Adipocyte (in vitro differentiated cells): ENCODE data around the gene ZNF532.

Experiments
- DNase-seq: peaks from one replicate; pipeline ENCODE4 v3.0.0-alpha.2; 2015; ENCODE audit warnings: low read depth
- H3K27me3 ChIP-seq: replicated peaks from 2 replicates; pipeline ENCODE4 v1.7.0; 2013; ENCODE audit warnings: mild to moderate bottlenecking, low read length, moderate library complexity; ENCODE audit not compliant: control insufficient read depth, insufficient read depth
- H3K36me3 ChIP-seq: 2 replicates; pipeline ENCODE4 v1.7.0; 2013; ENCODE audit warnings: low read length, mild to moderate bottlenecking, moderate library complexity; ENCODE audit not compliant: control insufficient read depth, insufficient read depth, severe bottlenecking
- H3K4me1 ChIP-seq: 2 replicates; pipeline ENCODE4 v1.7.0; 2013; ENCODE audit warnings: mild to moderate bottlenecking, low read length, moderate library complexity; ENCODE audit not compliant: control insufficient read depth, insufficient read depth
- H3K4me3 ChIP-seq: 2 replicates; pipeline ENCODE4 v1.7.0; 2013; ENCODE audit warnings: mild to moderate bottlenecking, low read length, moderate library complexity
- H3K9ac ChIP-seq: 2 replicates; pipeline ENCODE4 v1.7.0; 2013; ENCODE audit warnings: mild to moderate bottlenecking, low read length, moderate library complexity
- H3K9me3 ChIP-seq: 2 replicates; pipeline ENCODE4 v1.7.0; 2013; ENCODE audit warnings: mild to moderate bottlenecking, low read length, moderate library complexity; ENCODE audit not compliant: control insufficient read depth

The ZNF532 gene

DNA sequence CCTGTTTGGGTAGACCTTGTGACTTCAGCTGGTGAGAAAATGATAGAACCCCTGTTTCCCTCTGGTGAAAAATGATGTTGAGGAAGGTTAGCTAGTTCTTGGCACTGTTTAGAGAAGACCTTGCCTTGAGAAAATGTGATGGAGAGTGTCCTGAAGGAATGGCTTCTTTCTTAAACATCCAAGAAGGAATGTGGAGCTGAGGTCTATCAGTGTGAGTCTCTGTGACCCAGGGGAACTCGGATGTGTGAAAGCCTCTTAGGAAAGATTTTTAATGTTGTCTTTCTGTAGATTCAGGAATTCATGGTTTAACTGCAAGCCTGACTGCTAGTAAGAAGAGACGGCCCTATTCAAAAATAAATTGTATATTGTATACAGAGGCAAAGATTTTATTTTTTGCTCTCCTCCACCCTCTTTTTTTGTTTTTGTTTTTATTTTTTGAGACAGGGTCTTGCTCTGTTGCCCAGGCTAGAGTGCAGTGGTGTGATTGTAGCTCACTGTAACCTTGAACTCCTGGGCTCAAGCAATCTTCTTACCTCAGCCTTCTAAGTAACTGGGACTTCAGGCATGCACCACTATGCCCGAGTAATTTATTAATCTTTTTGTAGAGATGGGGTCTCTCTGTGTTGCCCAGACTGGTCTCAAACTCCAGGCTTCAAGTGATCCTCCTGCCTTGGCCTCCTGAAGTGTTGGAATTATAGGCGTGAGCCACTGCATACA lies 87.5 kb downstream of the ZNF532 start:
- Histone ChIP-seq H3K4me3 (no peak overlapping the region), H3K27me3 (no peaks in the 10 kb centered on the region), H3K9me3 (no peaks in the 10 kb centered on the region), H3K4me1 (peaks cover 12% of the 10 kb centered on the region), H3K36me3 (peaks cover 19% of the 10 kb centered on the region), H3K9ac (no peak overlapping the region)
- no peak for DNase-seq

DNA sequence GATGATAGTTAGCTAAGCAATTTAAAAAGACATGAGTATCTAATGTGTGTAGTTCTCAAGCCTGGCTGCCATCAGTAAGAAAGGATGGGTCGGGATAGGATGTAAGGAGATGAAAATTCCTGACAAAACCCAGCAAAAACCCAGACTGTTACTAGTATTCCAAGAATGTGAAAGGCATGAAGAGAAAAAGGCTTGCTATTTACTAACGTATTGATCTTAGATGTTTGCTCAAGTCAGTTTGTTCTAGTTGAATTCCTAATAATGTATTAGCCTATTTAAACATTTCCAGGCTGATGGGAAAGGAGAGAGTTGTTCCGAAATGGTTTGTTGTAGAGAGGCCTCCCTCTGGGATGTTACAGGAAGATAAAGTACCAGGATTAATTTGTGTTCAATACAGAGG lies 88.2 kb downstream of the ZNF532 start:
- no peak overlapping the region for H3K9ac ChIP-seq
- DNase-seq = no peak
- H3K4me1 ChIP-seq = peaks cover 12% of the 10 kb centered on the region
- no peak overlapping the region for H3K4me3 ChIP-seq
- H3K36me3 ChIP-seq = peaks cover 19% of the 10 kb centered on the region
- H3K27me3 ChIP-seq = no peaks in the 10 kb centered on the region
- no peaks in the 10 kb centered on the region for H3K9me3 ChIP-seq

DNA sequence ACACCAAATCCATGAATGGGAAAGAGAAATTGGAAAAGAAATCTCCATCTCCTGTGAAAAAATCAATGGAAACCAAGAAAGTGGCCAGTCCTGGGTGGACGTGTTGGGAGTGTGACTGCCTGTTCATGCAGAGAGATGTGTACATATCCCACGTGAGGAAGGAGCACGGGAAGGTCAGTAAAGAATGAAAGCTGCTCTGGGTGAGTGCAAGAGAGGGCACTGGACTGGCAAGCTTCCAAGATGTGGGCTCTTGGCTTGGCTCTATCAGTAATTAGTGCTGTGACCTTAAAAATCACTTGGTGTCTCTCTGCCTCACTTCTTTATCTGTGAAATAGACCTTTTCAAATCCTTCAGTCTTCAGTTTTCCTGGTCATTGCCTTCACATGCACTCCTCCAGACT lies 89.0 kb downstream of the ZNF532 start:
- Histone ChIP-seq H3K9me3 (no peaks in the 10 kb centered on the region), H3K36me3 (peaks cover 15% of the 10 kb centered on the region), H3K4me3 (no peak overlapping the region), H3K9ac (no peak overlapping the region), H3K27me3 (no peaks in the 10 kb centered on the region), H3K4me1 (peaks cover 12% of the 10 kb centered on the region)
- DNase-seq = no peak

DNA sequence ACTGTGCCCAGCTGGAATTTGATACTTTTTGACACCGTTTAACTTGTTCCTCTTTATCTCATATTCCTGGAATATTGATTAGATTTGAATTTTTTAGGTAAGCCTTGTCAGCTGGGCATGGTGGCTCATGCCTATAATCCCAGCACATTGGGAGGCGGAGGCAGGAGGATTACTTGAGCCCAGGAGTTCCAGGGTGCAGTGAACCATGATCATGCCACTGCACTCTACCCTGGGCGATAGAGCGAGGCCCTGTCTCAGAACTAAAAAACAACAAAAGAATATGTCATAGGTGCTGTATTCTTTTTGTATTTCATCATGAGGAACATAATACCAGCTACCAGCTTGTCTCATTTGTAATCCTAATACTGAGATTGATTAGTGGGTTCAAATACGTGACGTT lies 90.3 kb downstream of the ZNF532 start:
- no peak for DNase-seq
- Histone ChIP-seq H3K9ac (no peak overlapping the region), H3K36me3 (peaks cover 15% of the 10 kb centered on the region), H3K4me1 (peaks cover 12% of the 10 kb centered on the region), H3K4me3 (no peak overlapping the region), H3K9me3 (no peaks in the 10 kb centered on the region), H3K27me3 (no peaks in the 10 kb centered on the region)

DNA sequence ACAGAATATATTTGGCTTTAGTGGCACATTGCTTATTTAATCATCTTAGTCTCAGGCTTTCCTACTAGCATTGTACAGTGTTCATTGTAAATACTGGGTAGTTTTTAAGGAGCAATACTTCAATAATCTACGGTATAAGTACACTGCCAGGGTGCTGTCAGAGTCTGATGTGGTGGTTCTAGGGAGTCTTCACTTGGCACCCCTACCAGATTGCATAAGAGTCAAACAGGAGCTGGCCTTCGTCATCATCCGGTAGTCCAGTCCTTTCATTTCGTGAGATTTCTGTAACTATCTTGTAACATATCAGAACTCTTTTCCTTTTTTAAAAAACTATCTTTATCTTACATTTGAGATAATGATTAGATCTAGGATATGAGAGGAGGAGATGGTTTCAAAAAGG lies 91.1 kb downstream of the ZNF532 start:
- Histone ChIP-seq H3K9me3 (no peaks in the 10 kb centered on the region), H3K36me3 (peaks cover 15% of the 10 kb centered on the region), H3K27me3 (no peaks in the 10 kb centered on the region), H3K4me3 (no peak overlapping the region), H3K9ac (no peak overlapping the region), H3K4me1 (peaks cover 12% of the 10 kb centered on the region)
- no peak for DNase-seq

DNA sequence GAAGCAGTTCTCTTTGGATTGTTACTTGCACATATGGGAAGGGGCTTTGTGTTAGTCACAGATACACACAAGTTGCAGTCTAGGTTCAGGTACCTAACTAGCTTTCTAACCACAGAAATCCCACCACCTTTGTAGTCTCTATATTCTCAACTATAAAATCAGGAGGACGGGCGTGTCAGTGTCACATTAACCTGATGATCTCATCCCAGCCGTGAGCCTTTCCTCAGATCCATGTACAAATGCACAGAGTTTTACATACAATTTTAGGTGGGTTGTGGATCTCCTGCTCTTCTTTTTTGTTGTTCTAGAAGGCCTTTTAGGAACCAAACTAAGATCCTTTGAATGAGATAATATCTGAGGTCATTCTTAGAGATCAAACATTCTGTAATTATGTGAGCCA lies 94.0 kb downstream of the ZNF532 start:
- Histone ChIP-seq H3K4me3 (no peak overlapping the region), H3K27me3 (no peaks in the 10 kb centered on the region), H3K9me3 (no peaks in the 10 kb centered on the region), H3K9ac (no peak overlapping the region), H3K36me3 (peaks cover 17% of the 10 kb centered on the region), H3K4me1 (peaks cover 14% of the 10 kb centered on the region)
- DNase-seq = no peak

DNA sequence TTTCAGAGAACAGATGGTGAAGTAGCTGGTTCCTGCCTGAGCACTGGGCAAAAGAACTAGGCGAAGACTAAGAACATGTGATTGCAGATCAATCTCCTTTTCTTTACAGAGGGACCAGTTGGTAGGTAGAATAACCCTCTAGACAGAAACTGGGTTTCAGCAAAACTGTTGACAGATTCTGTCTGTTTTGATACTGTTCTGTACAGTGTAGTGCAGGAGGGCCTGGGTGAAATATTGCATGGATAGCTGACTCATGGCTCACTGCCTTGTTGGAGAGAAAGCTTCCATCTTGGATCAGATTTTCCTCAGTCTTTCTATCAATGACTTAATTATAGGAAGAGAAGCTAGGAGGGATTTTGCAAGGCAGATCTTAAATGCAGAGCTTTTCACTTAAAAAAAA lies 95.8 kb downstream of the ZNF532 start:
- Histone ChIP-seq H3K9me3 (no peaks in the 10 kb centered on the region), H3K9ac (no peak overlapping the region), H3K4me3 (no peak overlapping the region), H3K4me1 (peaks cover 12% of the 10 kb centered on the region), H3K27me3 (no peaks in the 10 kb centered on the region), H3K36me3 (peaks cover 8% of the 10 kb centered on the region)
- DNase-seq = no peak

DNA sequence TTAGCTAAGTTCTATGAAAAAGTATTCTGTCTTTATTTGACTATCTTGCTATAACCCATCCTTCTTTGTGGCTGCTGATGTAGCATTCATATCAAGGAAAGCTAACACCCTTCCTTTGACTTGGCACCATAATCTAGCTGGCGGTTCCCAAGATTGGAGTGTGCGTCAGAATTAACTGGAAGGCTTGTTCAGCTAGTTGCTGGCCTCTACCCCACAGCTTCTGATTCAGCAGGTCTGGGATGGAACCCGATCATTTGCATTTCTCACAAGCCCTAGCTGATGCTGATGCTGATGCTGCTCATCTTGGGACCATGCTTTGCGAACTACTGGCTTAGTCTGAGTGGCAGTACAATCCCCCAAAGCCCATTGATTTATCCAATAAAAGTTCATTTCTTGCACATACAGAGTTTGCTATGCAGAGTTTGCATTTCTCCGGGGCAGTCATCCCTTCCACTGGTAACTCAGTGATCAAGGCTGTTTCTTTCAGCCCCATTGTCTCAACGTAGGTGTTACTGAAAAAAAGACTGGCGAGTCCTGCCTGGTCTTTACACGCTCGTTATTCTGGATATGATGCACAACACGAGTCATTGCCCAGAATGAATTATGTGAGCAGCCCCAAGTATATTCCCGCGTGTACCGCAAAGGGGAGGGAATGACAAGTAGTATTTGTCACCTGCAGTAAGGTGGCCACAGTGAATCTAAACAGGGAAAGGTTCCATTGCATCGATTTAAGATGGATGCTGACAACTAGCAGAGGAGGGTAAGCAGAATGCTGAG lies 96.5 kb downstream of the ZNF532 start:
- Histone ChIP-seq H3K9ac (no peak overlapping the region), H3K9me3 (no peaks in the 10 kb centered on the region), H3K27me3 (no peaks in the 10 kb centered on the region), H3K4me3 (no peak overlapping the region), H3K4me1 (peaks cover 6% of the 10 kb centered on the region), H3K36me3 (peaks cover 8% of the 10 kb centered on the region)
- DNase-seq = no peak

DNA sequence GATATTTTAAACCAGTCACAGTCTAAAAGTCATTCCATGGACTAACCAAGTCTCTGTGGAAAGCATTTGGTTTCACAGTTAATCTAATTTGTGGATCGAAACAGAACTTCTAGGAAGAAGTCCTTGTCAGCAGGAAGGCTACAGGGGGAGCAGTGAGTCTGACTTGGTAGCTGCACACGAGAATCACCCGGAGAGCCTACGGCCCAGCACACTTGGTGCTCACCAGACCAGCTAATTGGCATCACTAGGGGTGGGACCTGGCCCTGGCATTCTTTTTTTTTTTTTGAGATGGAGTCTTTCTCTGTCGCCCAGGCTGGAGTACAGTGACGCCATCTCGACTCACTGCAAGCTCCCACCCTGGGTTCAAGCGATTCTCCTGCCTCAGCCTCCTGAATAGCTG lies 97.7 kb downstream of the ZNF532 start:
- Histone ChIP-seq H3K9ac (no peak overlapping the region), H3K27me3 (no peaks in the 10 kb centered on the region), H3K4me1 (peaks cover 5% of the 10 kb centered on the region), H3K4me3 (no peak overlapping the region), H3K9me3 (no peaks in the 10 kb centered on the region), H3K36me3 (peaks cover 8% of the 10 kb centered on the region)
- DNase-seq = no peak

DNA sequence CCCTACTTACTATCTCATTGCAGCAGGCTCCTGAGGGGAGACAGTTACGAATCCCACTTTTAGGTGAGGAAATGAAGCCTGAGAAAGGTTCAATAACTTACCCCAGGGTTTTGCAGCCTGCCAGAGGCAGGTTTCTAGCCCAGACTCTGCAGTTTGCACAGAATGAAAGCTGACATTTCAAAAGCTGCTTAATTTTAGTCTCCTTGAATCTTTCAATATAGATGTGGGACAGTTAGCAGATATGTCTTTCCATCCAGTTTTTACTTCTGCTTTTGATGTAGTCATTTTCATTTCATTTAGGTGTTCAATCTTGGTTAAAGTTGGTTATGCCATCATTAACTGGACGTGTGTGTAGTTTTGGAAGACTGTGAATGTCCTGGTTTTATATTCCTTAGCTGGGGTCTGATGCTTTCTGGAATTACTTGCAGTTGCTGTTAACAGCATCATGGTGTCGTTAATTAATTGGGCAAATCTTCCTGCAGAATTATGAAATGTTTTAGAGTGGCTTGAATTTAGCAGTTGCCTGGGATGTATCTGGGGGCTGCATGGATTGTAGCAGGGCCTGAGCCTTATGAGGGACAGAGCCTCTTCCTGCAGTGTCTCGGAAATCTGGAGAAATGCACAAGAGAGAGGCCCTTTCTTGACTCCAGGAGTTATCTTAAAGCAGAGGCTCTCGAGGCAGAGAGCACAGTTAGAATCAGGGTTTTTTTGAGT lies 100.8 kb downstream of the ZNF532 start:
- Histone ChIP-seq H3K27me3 (no peaks in the 10 kb centered on the region), H3K9me3 (no peaks in the 10 kb centered on the region), H3K4me3 (no peak overlapping the region), H3K4me1 (peaks cover 5% of the 10 kb centered on the region), H3K9ac (no peak overlapping the region), H3K36me3 (peaks cover 8% of the 10 kb centered on the region)
- no peak for DNase-seq

DNA sequence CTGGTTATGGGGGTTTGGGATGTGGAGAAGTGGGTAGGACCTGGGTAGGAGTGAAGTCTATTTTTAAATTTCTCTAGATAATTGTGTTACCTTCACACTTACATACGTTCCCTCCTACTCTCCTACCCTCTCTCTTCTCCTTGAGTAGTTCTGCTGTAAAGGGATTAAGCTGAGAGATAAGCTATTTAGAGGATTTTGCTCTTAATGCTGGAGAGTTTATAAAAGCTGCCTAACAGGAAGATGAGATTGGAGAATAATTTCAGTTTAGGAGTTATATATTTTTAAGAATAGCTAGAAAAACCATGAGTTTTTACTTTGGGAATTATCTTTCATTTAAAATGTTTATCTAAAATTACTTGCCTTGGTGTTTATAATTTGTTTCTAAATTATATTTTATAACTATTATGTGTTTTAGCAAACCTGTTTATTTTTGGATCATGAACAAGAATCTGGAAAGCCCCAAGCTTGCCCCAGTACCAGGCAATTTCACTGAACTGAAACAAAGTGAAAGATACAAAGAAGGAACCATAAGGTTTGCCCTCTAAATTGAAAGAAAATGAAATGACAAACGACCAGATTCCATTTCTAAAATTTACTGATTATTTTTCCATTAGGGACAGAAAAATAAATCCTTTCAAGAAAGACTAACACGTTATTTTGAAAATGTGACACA lies 101.5 kb downstream of the ZNF532 start:
- H3K36me3 ChIP-seq = peaks cover 7% of the 10 kb centered on the region
- H3K4me3 ChIP-seq = no peak overlapping the region
- H3K9me3 ChIP-seq = no peaks in the 10 kb centered on the region
- no peak overlapping the region for H3K9ac ChIP-seq
- DNase-seq = no peak
- H3K27me3 ChIP-seq = no peaks in the 10 kb centered on the region
- peaks cover 5% of the 10 kb centered on the region for H3K4me1 ChIP-seq
